Measurements from ENCODE around the gene SMIM10L2A.

GRCh38 chrX:135391734-135392133, 30.0 kb upstream of the SMIM10L2A start:
- TF ChIP-seq POLR2A (IDR thresholded peaks at IDR 0.05) (no peak), CTCF (IDR thresholded peaks at IDR 0.05) (no peak)
